HG03565 (cell line): ENCODE results near the gene MAPK12.

Experiments
- ATAC-seq: cut with Tn5 transposase; IDR thresholded peaks from one replicate; pipeline ENCODE4 v1.9.1; 2021; ENCODE audit warnings: mild to moderate bottlenecking, moderate library complexity; ENCODE audit not compliant: unreplicated experiment

MAPK12 gene

DNA sequence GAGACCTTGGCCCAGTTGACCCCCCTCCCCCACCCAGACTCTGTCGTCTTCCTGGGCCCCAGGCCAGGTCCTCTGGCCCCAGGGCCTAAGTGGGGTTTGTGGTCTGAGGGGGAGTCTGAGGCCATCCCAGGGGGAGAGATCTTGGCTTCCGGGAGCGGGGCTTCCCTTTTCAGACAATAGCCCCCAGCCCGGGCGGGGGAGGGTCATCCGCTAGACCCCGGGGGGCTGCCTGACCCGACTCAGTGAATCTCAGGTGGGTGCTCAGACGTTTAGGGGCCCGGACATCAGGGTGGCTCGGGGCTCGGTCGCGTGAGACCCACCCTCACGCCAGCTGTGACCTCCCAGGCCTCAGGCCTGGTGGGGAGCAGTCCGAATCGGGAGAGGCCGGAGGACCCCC lies 8.1 kb upstream of the MAPK12 start:
- no peak for ATAC-seq

GRCh38 chr22:50268655-50269113 lies 7.2 kb upstream of the MAPK12 start:
- ATAC-seq: no peak

- ATAC-seq: no peak
These were observed 6.3 kb upstream of the MAPK12 start for GRCh38 chr22:50267591-50268390.

DNA sequence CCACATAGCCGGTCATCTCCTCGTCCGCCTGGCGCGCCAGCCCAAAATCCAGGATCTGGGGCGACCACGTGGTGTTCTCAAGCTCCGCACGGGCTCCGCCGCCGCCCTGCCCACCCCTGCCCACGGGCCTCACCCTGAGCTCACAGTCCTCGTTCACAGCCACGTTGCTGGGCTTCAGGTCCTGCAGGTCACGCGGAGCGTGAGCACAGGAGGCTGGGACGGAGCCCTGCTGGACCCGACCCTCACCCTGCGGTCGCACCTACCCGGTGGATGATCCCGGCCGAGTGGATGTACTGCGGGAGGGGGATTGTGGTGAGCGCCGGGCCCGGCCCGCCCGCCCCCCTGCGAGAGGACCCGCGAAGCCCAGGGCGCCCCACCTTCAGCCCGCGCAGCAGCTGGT lies 5.5 kb upstream of the MAPK12 start:
- ATAC-seq: no peak

DNA sequence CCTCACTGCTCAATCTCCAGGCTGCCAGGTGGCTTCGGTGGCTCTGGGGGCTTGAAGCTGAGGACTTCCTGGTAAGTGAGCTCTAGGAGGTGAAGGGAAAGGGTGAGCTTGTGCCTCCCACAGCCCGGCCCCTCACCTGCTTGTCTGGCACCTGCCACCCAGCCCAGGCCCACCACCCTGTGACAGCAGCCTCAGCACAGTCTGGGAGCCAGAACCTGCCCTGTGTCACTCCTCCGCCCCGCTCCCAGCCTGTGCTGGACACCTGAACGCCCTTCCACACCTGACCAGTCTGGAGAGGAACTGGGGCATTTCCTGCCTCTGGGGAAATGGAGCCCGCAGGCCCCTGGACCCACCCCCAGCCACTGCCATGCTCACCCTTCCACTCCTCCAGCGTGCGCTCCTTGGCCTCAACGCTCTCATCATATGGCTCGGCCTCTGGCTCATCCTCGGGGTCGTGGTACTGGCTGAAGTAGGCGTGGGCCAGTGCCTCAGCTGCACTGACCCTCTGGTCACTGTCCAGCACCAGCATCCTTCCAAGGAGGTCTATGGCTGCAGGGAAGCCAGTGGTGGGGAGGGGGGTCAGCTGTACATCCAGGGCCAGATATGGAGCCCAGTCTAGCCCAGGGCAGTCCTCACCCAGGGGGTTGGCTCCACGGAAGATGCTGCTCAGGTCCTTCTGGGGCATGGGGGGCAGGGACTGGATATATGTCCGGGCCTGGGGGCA lies 3.6 kb upstream of the MAPK12 start:
- ATAC-seq: no peak

DNA sequence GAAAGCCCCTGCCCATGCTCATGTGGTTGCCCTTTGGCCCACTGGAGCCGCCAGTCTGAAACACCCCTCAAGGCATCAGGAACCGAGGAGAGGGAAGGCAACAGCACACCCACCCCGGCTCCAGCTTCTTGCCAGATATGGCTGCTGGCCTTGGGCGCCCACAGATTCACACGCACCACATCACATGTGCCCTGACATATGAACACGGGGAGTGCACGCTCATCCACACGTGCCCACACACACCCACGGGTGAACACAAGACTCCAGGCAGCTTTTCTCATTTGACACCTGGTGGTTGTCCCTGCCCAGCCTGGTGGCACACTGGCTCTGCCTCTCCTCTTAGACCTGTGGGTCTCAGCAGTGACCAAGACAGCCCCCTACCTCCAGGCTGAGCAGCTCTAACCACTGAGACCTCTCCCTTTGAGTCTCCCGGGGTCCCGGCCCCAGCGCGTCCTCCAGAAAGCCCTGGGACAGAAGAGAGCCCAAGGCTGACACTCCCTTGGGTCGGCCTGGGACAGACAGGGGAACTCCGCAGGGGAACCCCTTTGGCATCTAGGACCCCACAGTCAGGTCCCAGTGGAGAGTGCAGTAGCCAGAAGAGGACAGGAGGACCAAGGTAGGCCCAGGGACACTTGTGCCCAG lies 2.7 kb upstream of the MAPK12 start:
- no peak for ATAC-seq

DNA sequence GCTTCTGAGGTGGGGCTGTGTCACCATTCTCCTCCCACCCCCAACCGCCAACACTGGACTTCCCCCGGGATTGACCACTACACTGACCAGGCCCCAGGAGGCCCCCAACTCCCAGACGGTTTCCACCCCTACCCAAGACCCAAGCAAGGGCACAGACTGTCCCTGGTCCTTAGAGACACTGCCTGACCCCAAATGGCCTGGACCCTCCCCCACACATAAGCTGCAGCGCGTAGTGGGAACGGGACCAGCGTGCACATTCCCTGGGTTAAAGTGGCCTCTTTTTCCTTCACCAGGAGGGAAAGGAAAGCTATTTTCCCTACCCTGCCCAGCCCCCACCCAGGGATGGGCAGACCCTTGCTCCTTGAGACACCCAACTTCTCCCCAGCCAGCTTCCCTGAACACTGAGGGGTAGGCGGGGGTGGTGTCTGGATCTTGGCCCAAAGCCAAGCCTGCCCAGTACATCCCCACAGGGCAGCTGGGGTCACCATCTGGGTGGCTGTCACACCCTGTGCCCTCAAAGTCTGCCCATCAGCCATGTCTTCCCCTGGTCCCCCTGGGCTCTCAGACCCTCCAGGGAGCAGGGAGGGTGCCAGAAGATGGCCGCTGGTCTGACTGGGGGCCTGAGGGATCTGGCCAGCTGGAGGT lies 1.6 kb upstream of the MAPK12 start:
- no peak for ATAC-seq

DNA sequence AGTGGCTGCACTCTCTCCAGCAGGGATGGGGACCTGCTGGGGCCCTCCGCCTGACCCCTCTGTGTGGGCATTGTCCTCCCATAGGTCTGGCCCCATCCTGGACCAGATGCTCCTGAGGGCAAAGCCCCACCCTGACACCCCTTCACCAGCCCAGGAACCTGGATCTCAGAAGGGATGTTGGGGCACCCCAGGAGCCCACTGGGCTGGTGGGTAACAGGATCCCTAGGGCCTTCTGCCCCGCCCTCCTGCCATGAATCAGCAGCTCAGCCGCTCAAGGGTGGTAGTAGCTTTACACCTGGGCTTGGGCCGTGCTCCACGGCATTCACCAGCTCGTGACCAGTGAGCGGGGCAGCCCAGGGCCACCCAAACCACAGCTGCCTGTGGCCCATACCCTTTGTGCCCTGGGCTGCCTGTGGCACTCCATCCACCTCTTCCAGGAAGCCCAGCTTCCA lies 1.0 kb upstream of the MAPK12 start:
- ATAC-seq: no peak

DNA sequence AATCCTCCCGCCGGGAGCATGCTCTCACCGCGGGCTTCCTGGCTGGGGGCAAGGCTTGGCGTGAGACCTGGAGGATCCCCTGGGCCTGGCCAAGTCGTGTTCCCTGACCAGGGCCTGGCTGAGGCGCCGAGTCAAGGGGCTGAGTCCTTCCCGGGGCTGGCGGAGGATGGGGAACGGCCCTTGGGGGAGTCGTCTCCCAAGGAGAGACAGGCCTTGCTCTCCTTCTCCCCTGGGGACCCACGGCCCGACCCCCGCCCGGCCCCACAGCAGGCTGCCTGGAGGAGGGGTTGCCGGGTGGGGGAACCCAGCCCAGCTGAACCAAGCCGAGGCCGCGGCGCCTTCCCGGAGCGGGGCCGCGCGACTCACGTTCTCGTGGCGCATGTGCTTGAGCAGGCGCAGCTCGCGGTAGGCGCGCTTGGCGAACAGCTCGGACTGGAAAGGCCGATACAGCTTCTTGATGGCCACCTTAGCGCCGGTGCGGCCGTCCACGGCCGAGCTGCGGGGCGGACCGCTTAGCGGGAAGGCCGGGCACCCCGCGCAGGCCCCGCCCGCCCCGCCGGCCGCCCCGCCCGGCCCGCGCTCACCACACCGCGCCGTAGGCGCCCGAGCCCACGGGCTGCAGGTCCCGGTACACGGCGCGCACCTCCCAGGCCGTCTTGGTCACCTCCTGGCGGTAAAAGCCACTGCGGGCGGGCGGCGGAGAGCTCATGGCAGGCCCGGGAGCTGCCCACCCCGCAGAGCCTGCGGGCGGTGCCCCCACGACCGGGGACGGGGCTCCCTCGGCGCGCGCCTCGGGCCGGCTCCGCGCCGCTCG lies 475 bp downstream of the MAPK12 start:
- no peak for ATAC-seq

- ATAC-seq: no peak
These were observed 1.1 kb downstream of the MAPK12 start for GRCh38 chr22:50260434-50260800.

DNA sequence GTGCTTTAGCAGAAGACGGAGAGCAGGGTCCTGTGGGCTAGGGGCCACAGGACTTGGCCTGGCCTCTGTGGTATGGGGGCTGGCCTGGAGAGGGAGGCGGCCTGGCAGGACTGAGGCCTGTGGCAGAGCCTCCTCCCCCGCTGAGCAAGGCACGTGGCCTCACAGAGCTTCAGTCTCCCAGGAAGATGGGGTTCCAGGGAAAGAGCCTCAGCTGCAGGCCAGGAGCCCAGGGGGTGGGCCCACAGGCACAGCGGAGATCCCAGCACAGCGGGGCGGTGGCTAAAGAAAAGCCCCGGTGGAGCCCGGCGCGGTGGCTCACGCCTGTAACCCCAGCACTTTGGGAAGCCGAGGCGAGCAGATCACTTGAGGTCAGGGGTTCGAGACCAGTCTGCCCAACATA lies 2.2 kb downstream of the MAPK12 start:
- no peak for ATAC-seq

- no peak for ATAC-seq
These were observed 2.9 kb downstream of the MAPK12 start for GRCh38 chr22:50258361-50259292.

DNA sequence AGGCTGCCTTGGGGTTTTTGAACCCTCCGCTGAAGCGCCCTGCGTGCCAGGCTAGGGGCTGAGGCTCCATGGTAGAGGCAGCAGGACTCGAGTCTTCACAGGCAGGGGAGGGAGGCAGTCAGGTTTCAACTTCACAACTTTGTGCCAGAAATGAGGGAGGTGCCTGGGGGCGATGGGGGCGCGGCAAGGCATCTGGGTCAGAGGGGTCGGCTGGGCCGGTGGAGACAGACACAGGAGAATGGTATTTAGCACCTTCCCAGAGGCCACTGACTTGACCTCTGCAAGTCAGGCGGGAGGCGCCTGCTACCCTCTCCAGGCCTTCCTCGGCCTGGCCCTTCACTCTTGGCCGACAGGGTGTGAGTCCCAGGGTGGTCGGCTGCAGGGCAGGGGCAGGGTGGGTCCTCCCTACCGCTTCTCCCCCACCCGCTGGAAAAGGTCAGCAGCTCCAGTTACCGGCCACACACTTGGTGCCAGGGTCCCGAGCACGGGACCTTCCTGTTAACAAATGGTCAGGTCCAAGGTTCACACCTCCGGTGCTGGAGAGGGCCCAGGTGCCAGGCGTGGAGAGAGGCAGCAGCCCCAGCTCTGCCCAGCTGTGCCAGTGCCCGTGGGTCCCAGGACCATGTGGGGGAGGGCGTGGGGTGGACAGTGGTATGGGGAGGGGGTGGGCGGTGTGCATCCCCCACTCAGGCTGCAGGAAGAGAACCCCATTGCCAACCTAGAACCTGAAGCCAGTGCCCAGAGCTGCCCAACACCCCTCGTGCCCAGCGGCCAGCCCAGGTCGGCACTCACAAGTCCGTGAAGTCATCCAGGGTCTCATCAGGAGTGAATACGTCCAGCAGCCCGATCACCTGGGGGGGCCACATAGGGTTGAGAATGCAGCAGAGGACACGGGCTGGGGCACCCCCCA lies 3.8 kb downstream of the MAPK12 start:
- no peak for ATAC-seq

- ATAC-seq: no peak
These were observed 4.4 kb downstream of the MAPK12 start for GRCh38 chr22:50257041-50257440.

- no peak for ATAC-seq
These were observed 5.1 kb downstream of the MAPK12 start for GRCh38 chr22:50256258-50256862.

GRCh38 chr22:50255607-50256006 lies 5.9 kb downstream of the MAPK12 start:
- no peak for ATAC-seq

GRCh38 chr22:50255099-50255498 lies 6.4 kb downstream of the MAPK12 start:
- ATAC-seq: no peak

GRCh38 chr22:50253941-50254340 lies 7.5 kb downstream of the MAPK12 start:
- ATAC-seq: no peak
